Hepatocyte (in vitro differentiated cells): ENCODE data around the gene KCNK13.

Experiments
- EZH2phosphoT487 ChIP-seq: fragments of 200-600 bp; sonication (generic); IDR thresholded peaks from one replicate; pipeline ENCODE4 v1.6.1; 2018; ENCODE audit warnings: antibody characterized with exemption, mild to moderate bottlenecking, low read depth, moderate library complexity; ENCODE audit not compliant: unreplicated experiment, severe bottlenecking
- TF ChIP-seq, protein P1 (sequence below): fragments of 200-600 bp; sonication (generic); IDR thresholded peaks from 2 replicates; pipeline ENCODE4 v1.5.1; 2016; ENCODE audit warnings: antibody characterized with exemption, mild to moderate bottlenecking; ENCODE audit not compliant: poor library complexity

- TF ChIP-seq EZH2phosphoT487 = no peak
- TF ChIP-seq, protein P1, sequence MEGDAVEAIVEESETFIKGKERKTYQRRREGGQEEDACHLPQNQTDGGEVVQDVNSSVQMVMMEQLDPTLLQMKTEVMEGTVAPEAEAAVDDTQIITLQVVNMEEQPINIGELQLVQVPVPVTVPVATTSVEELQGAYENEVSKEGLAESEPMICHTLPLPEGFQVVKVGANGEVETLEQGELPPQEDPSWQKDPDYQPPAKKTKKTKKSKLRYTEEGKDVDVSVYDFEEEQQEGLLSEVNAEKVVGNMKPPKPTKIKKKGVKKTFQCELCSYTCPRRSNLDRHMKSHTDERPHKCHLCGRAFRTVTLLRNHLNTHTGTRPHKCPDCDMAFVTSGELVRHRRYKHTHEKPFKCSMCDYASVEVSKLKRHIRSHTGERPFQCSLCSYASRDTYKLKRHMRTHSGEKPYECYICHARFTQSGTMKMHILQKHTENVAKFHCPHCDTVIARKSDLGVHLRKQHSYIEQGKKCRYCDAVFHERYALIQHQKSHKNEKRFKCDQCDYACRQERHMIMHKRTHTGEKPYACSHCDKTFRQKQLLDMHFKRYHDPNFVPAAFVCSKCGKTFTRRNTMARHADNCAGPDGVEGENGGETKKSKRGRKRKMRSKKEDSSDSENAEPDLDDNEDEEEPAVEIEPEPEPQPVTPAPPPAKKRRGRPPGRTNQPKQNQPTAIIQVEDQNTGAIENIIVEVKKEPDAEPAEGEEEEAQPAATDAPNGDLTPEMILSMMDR = no peak
Observed at GRCh38 chr14:90177539-90178189, 115.9 kb downstream of the KCNK13 start.
